ENCODE data around the gene HEPACAM2.

Gene HEPACAM2

GRCh38 chr7:93226310-93226709 is at the start of gene HEPACAM2:
Gene HEPACAM2, minus strand, starts transcription at chr7:93226469.
- Histone ChIP-seq H3K4me3 (no peak within 1 kb of the TSS), H3K9me3 (no peaks in the 10 kb centered on the region), H3K4me1 (peaks cover 0 to under 1% (median 0%) of the 10 kb centered on the region in 4 donors), H3K27ac (no peak within 1 kb of the TSS), H3K27me3 (no peaks in the 10 kb centered on the region), H3K36me3 (no peaks in the 10 kb centered on the region)
- intact Hi-C loops (cut with DNase I; ENCODE audit: low total_unique reads), result no loop called here
- no peak for DNase-seq
- TF ChIP-seq CTCF (IDR thresholded peaks at IDR 0.05), result no peak

- intact Hi-C loops (cut with DNase I; ENCODE audit: low total_unique reads), result no loop called here
- no peak overlapping the region for H3K4me3 ChIP-seq
- no peaks in the 10 kb centered on the region for H3K4me1 ChIP-seq
- H3K27me3 ChIP-seq, result no peaks in the 10 kb centered on the region
- no peak for DNase-seq
- peaks cover 0 to 25% (median 4%) of the 10 kb centered on the region in 3 donors for H3K36me3 ChIP-seq
- no peaks in the 10 kb centered on the region for H3K9me3 ChIP-seq
- TF ChIP-seq CTCF (IDR thresholded peaks at IDR 0.05), result no peak
- H3K27ac ChIP-seq, result no peak overlapping the region
Observed at GRCh38 chr7:93265220-93265619, 39.0 kb upstream of the HEPACAM2 start.

GRCh38 chr7:93262535-93262934 is 36.3 kb upstream of the HEPACAM2 start:
- DNase-seq, result no peak
- Histone ChIP-seq H3K9me3 (no peaks in the 10 kb centered on the region), H3K27ac (no peak overlapping the region), H3K27me3 (no peaks in the 10 kb centered on the region), H3K36me3 (peaks cover 0 to 31% (median 15%) of the 10 kb centered on the region in 3 donors), H3K4me3 (no peak overlapping the region), H3K4me1 (no peaks in the 10 kb centered on the region)
- TF ChIP-seq CTCF (IDR thresholded peaks at IDR 0.05), result no peak
- intact Hi-C loops (cut with DNase I; ENCODE audit: low total_unique reads), result no loop called here

- intact Hi-C loops (cut with DNase I; ENCODE audit: low total_unique reads), result no loop called here
- H3K4me1 ChIP-seq, result no peaks in the 10 kb centered on the region
- H3K36me3 ChIP-seq, result peaks cover 0 to 22% (median 18%) of the 10 kb centered on the region in 3 donors
- H3K27me3 ChIP-seq, result no peaks in the 10 kb centered on the region
- DNase-seq, result no peak
- H3K4me3 ChIP-seq, result no peak overlapping the region
- TF ChIP-seq CTCF (IDR thresholded peaks at IDR 0.05), result no peak
- no peaks in the 10 kb centered on the region for H3K9me3 ChIP-seq
- no peak overlapping the region for H3K27ac ChIP-seq
Observed at GRCh38 chr7:93258661-93259060, 32.4 kb upstream of the HEPACAM2 start.

- H3K27ac ChIP-seq, result no peak overlapping the region
- H3K4me3 ChIP-seq, result no peak overlapping the region
- no peaks in the 10 kb centered on the region for H3K4me1 ChIP-seq
- no peaks in the 10 kb centered on the region for H3K27me3 ChIP-seq
- intact Hi-C loops (cut with DNase I; ENCODE audit: low total_unique reads), result no loop called here
- no peaks in the 10 kb centered on the region for H3K9me3 ChIP-seq
- H3K36me3 ChIP-seq, result peaks cover 0 to 11% (median 7%) of the 10 kb centered on the region in 3 donors
- DNase-seq, result no peak
- no peak for TF ChIP-seq CTCF (IDR thresholded peaks at IDR 0.05)
Observed at GRCh38 chr7:93249491-93250148, 23.4 kb upstream of the HEPACAM2 start.
